SK-N-SH treated with all-trans-retinoic acid at 6 μM for 48 hours (cell line): ENCODE data around the gene TAF15.
A peak's percentile ranks its signal among the peaks of the same experiment; 100 is the strongest.

ENCODE experiments used
- ATAC-seq: fragments of 200-7000 bp; cut with Tn5 transposase; 3 replicates; pipeline ENCODE4 v1.9.1; 2020; ENCODE audit warnings: mild to moderate bottlenecking, moderate library complexity
- BACH2 ChIP-seq: fragments of 250-450 bp; sonication (Bioruptor Pico); IDR thresholded peaks from 2 replicates; pipeline ENCODE4 v1.9.0; 2021; ENCODE audit warnings: mild to moderate bottlenecking, borderline replicate concordance
- ESRRG ChIP-seq: fragments of 250-450 bp; sonication (Bioruptor Pico); IDR thresholded peaks from 2 replicates; pipeline ENCODE4 v1.6.1; 2021; ENCODE audit warnings: mild to moderate bottlenecking
- GLIS3 ChIP-seq: fragments of 250-450 bp; sonication (Bioruptor Pico); IDR thresholded peaks from 2 replicates; pipeline ENCODE4 v1.5.0; 2020; ENCODE audit warnings: mild to moderate bottlenecking, moderate library complexity
- ISL1 ChIP-seq: fragments of 250-450 bp; sonication (Bioruptor Pico); IDR thresholded peaks from 2 replicates; pipeline ENCODE4 v2.1.2; 2022; ENCODE audit warnings: mild to moderate bottlenecking, moderate library complexity
- OSR1 ChIP-seq: fragments of 250-450 bp; sonication (Bioruptor Pico); IDR thresholded peaks from 2 replicates; pipeline ENCODE4 v1.8.0; 2022; ENCODE audit warnings: moderate library complexity, mild to moderate bottlenecking, inconsistent platforms
- PPARA ChIP-seq: fragments of 250-450 bp; sonication (Bioruptor Pico); IDR thresholded peaks from 2 replicates; pipeline ENCODE4 v1.5.0; 2020; ENCODE audit warnings: mild to moderate bottlenecking, borderline replicate concordance
- RARB ChIP-seq: fragments of 250-450 bp; sonication (Bioruptor Pico); IDR thresholded peaks from 2 replicates; pipeline ENCODE4 v1.8.0; 2021; ENCODE audit warnings: mild to moderate bottlenecking, moderate library complexity
- SNAI2 ChIP-seq: fragments of 250-450 bp; sonication (Bioruptor Pico); IDR thresholded peaks from 2 replicates; pipeline ENCODE4 v1.5.0; 2020; ENCODE audit warnings: mild to moderate bottlenecking, moderate library complexity
- TCF4 ChIP-seq: fragments of 250-450 bp; sonication (Bioruptor Pico); IDR thresholded peaks from 2 replicates; pipeline ENCODE4 v1.8.0; 2021; ENCODE audit warnings: mild to moderate bottlenecking, moderate library complexity, borderline replicate concordance
- TOX ChIP-seq: fragments of 250-450 bp; sonication (Bioruptor Pico); IDR thresholded peaks from 2 replicates; pipeline ENCODE4 v1.8.0; 2021; ENCODE audit warnings: mild to moderate bottlenecking, moderate library complexity, borderline replicate concordance
- ZC3H10 ChIP-seq: fragments of 250-450 bp; sonication (Bioruptor Pico); IDR thresholded peaks from 2 replicates; pipeline ENCODE4 v1.5.1; 2021; ENCODE audit warnings: mild to moderate bottlenecking, moderate library complexity
- ZFP3 ChIP-seq: fragments of 250-450 bp; sonication (Bioruptor Pico); IDR thresholded peaks from 2 replicates; pipeline ENCODE4 v1.5.0; 2020; ENCODE audit warnings: mild to moderate bottlenecking, moderate library complexity
- ZNF565 ChIP-seq: fragments of 450-650 bp; formaldehyde crosslinking; conservative IDR thresholded peaks from 2 replicates; pipeline ENCODE4 v1.5.0; 2020; ENCODE audit warnings: low read depth, mild to moderate bottlenecking, moderate library complexity
- ZNF70 ChIP-seq: fragments of 450-650 bp; formaldehyde crosslinking; IDR thresholded peaks from 2 replicates; pipeline ENCODE4 v1.5.0; 2020; ENCODE audit warnings: mild to moderate bottlenecking, moderate library complexity
- ZNF8 ChIP-seq: fragments of 450-650 bp; formaldehyde crosslinking; IDR thresholded peaks from 2 replicates; pipeline ENCODE4 v1.5.0; 2020; ENCODE audit warnings: mild to moderate bottlenecking, moderate library complexity
- TF ChIP-seq, protein P1 (sequence below): fragments of 250-450 bp; sonication (Bioruptor Pico); IDR thresholded peaks from 2 replicates; pipeline ENCODE4 v1.5.1; 2020; ENCODE audit warnings: low read depth, mild to moderate bottlenecking, moderate library complexity
- TF ChIP-seq, protein P2 (sequence below): fragments of 250-450 bp; sonication (Bioruptor Pico); IDR thresholded peaks from 2 replicates; pipeline ENCODE4 v1.5.0; 2020; ENCODE audit warnings: mild to moderate bottlenecking, moderate library complexity
- TF ChIP-seq, protein P3 (sequence below): fragments of 250-450 bp; sonication (Bioruptor Pico); IDR thresholded peaks from 2 replicates; pipeline ENCODE4 v1.8.0; 2021; ENCODE audit warnings: low read depth, mild to moderate bottlenecking, moderate library complexity, borderline replicate concordance
- TF ChIP-seq, protein P4 (sequence below): fragments of 250-450 bp; sonication (Bioruptor Pico); IDR thresholded peaks from 2 replicates; pipeline ENCODE4 v1.5.1; 2021; ENCODE audit warnings: mild to moderate bottlenecking, moderate library complexity
- TF ChIP-seq, protein P5 (sequence below): fragments of 250-450 bp; sonication (Bioruptor Pico); IDR thresholded peaks from 2 replicates; pipeline ENCODE4 v1.8.0; 2020; ENCODE audit warnings: mild to moderate bottlenecking, moderate library complexity, borderline replicate concordance

Gene TAF15

DNA sequence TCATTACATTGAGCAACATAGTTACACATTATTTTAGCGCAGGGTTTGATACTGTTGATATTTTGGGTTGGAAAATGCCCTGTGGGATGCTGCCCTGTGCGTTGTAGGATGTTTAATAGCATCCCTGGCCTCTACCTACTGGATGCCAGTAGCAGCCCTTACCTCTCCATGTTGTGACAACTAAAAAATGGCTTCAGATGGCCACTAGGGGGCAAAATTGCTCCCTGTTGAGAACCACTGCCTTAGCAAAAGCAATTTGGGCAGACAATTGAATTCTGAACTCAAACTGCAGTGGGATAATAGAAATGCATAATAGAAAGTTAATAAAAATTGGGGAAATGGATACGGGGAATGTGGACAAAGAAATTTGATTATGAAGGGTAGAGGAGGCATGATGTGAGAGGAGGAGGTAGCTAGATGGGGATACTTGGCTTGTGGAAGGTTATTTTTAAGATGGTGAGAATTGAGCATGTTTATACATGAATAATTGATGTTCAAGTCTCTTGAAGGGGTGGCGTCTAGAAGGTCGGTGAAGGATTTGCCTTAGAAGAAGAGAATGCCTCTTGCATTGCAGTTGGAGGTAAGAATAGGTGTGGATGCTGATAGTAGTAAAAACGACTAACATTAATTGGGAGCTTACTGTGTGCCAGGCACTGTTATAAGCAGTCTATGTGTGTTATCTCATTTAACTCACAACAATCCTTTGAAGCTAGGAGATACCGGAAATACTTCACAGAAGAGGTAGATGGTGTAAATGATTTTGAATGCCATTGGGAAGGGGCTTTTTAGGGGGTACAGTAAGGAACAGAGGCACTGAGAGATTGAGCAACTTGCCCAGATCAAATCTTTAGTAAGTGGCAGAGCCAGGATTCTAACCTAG, 40.4 kb downstream of the TAF15 start:
- TF ChIP-seq PPARA (no peak), ZNF70 (CRISPR knock-in tag) (no peak), OSR1 (no peak), ZNF565 (CRISPR knock-in tag) (no peak), SNAI2 (CRISPR knock-in tag) (no peak), ZNF8 (no peak), ESRRG (CRISPR knock-in tag) (no peak), TOX (CRISPR knock-in tag) (no peak), GLIS3 (no peak), TCF4 (no peak), ISL1 (CRISPR knock-in tag) (no peak)
- TF ChIP-seq, protein P1, sequence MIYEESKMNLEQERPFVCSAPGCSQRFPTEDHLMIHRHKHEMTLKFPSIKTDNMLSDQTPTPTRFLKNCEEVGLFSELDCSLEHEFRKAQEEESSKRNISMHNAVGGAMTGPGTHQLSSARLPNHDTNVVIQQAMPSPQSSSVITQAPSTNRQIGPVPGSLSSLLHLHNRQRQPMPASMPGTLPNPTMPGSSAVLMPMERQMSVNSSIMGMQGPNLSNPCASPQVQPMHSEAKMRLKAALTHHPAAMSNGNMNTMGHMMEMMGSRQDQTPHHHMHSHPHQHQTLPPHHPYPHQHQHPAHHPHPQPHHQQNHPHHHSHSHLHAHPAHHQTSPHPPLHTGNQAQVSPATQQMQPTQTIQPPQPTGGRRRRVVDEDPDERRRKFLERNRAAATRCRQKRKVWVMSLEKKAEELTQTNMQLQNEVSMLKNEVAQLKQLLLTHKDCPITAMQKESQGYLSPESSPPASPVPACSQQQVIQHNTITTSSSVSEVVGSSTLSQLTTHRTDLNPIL, result no peak
- TF ChIP-seq, protein P2, sequence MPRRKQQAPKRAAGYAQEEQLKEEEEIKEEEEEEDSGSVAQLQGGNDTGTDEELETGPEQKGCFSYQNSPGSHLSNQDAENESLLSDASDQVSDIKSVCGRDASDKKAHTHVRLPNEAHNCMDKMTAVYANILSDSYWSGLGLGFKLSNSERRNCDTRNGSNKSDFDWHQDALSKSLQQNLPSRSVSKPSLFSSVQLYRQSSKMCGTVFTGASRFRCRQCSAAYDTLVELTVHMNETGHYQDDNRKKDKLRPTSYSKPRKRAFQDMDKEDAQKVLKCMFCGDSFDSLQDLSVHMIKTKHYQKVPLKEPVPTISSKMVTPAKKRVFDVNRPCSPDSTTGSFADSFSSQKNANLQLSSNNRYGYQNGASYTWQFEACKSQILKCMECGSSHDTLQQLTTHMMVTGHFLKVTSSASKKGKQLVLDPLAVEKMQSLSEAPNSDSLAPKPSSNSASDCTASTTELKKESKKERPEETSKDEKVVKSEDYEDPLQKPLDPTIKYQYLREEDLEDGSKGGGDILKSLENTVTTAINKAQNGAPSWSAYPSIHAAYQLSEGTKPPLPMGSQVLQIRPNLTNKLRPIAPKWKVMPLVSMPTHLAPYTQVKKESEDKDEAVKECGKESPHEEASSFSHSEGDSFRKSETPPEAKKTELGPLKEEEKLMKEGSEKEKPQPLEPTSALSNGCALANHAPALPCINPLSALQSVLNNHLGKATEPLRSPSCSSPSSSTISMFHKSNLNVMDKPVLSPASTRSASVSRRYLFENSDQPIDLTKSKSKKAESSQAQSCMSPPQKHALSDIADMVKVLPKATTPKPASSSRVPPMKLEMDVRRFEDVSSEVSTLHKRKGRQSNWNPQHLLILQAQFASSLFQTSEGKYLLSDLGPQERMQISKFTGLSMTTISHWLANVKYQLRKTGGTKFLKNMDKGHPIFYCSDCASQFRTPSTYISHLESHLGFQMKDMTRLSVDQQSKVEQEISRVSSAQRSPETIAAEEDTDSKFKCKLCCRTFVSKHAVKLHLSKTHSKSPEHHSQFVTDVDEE (CRISPR knock-in tag), result no peak
- TF ChIP-seq, protein P3, sequence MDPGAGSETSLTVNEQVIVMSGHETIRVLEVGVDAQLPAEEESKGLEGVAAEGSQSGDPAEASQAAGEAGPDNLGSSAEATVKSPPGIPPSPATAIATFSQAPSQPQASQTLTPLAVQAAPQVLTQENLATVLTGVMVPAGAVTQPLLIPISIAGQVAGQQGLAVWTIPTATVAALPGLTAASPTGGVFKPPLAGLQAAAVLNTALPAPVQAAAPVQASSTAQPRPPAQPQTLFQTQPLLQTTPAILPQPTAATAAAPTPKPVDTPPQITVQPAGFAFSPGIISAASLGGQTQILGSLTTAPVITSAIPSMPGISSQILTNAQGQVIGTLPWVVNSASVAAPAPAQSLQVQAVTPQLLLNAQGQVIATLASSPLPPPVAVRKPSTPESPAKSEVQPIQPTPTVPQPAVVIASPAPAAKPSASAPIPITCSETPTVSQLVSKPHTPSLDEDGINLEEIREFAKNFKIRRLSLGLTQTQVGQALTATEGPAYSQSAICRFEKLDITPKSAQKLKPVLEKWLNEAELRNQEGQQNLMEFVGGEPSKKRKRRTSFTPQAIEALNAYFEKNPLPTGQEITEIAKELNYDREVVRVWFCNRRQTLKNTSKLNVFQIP (CRISPR knock-in tag), result no peak
- TF ChIP-seq, all 23 proteins: peak for 0
- peak; percentile 91 for ATAC-seq

DNA sequence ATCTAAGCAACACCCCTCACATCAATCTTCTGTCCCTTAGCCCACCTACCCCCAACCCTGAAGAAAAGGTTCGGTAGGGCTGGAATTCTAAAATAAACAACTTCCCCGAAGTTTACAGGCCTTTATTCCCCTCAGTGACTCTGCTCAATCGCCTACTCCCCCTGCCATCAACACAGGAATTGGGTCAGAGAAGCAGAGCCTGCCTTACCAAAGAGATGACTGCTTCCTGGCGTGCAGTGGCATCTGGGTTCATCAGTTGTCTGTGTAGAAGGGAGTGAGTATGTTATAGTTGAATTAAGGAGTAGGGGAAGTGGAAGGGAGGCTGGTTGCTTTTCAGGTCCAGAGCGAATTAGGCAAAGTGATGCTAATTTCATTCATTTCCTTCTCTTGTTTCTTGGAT, 46.7 kb downstream of the TAF15 start:
- TF ChIP-seq ZNF565 (CRISPR knock-in tag) (no peak), ISL1 (CRISPR knock-in tag) (no peak), BACH2 (CRISPR knock-in tag) (no peak), TOX (CRISPR knock-in tag) (no peak), ZNF8 (no peak), RARB (CRISPR knock-in tag) (no peak), SNAI2 (CRISPR knock-in tag) (no peak)
- no peak for ATAC-seq

DNA sequence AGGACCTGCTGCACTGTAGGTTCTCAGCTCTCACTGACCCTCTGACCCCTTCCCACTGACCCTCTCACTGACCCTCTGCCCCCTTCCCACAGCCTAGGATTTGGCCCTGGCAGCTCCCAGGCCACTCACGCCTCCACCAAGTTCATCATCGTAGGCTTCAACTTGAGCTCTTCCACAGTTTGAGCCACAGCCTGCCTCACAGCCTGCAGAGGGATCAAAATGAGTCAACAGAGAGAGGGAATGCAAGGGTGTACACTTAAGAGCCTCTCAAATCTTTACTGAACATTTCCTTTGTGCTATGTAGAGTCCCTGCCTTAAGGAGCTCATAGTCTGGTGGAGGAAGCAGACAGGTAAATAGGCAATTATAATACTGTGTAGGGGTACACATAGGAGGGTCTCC, 47.3 kb downstream of the TAF15 start:
- ATAC-seq, result no peak
- TF ChIP-seq OSR1 (no peak), RARB (CRISPR knock-in tag) (no peak), TOX (CRISPR knock-in tag) (no peak), ZNF8 (no peak), BACH2 (CRISPR knock-in tag) (no peak), PPARA (no peak), SNAI2 (CRISPR knock-in tag) (no peak), TCF4 (no peak), ZFP3 (CRISPR knock-in tag) (no peak), ZNF70 (CRISPR knock-in tag) (no peak), GLIS3 (no peak), ZC3H10 (CRISPR knock-in tag) (no peak)
- TF ChIP-seq, protein P2 (CRISPR knock-in tag), result no peak
- TF ChIP-seq, protein P4, sequence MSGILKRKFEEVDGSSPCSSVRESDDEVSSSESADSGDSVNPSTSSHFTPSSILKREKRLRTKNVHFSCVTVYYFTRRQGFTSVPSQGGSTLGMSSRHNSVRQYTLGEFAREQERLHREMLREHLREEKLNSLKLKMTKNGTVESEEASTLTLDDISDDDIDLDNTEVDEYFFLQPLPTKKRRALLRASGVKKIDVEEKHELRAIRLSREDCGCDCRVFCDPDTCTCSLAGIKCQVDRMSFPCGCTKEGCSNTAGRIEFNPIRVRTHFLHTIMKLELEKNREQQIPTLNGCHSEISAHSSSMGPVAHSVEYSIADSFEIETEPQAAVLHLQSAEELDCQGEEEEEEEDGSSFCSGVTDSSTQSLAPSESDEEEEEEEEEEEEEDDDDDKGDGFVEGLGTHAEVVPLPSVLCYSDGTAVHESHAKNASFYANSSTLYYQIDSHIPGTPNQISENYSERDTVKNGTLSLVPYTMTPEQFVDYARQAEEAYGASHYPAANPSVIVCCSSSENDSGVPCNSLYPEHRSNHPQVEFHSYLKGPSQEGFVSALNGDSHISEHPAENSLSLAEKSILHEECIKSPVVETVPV (CRISPR knock-in tag), result no peak
- TF ChIP-seq, protein P5, sequence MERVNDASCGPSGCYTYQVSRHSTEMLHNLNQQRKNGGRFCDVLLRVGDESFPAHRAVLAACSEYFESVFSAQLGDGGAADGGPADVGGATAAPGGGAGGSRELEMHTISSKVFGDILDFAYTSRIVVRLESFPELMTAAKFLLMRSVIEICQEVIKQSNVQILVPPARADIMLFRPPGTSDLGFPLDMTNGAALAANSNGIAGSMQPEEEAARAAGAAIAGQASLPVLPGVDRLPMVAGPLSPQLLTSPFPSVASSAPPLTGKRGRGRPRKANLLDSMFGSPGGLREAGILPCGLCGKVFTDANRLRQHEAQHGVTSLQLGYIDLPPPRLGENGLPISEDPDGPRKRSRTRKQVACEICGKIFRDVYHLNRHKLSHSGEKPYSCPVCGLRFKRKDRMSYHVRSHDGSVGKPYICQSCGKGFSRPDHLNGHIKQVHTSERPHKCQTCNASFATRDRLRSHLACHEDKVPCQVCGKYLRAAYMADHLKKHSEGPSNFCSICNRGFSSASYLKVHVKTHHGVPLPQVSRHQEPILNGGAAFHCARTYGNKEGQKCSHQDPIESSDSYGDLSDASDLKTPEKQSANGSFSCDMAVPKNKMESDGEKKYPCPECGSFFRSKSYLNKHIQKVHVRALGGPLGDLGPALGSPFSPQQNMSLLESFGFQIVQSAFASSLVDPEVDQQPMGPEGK (CRISPR knock-in tag), result no peak
- TF ChIP-seq, protein P3 (CRISPR knock-in tag), result no peak
